Natural killer cell treated with Interleukin-12 subunit alpha and Interleukin-12 subunit beta and Interleukin-15 and Interleukin-18, amount 100 ng/mL, for 72 hours (primary cell): ENCODE data around the gene MRPL10. TPM values are rescaled to one million over a fixed set of nuclear protein-coding genes. Genes with fewer than 3 reads are reported as not detected.
A peak's percentile ranks its signal among the peaks of the same experiment; 100 is the strongest.

Experiments
- ATAC-seq, 2 donors: fragments of 150-1000 bp; cut with Tn5 transposase in 1 of 2; sonication (Bioruptor Pico), chemical (Tn5 transposase) in 1 of 2; 2 replicates each; pipeline ENCODE4 v1.10.0; 2021
- DNase-seq: peaks from one replicate; pipeline ENCODE4 v3.0.0; 2022; ENCODE audit warnings: low spot score
- H3K27ac Mint-ChIP-seq, 2 donors: 1 replicate in 1 of 2; 2 replicates in 1 of 2; pipeline ENCODE4 v1.8.0; 2022; ENCODE audit warnings: mixed read lengths in 2 of 2, mild to moderate bottlenecking in 1 of 2, moderate library complexity in 1 of 2
- H3K27me3 Mint-ChIP-seq, 2 donors: 1 replicate in 1 of 2; 2 replicates in 1 of 2; pipeline ENCODE4 v1.8.0; 2022; ENCODE audit warnings: mixed read lengths in 2 of 2
- H3K36me3 Mint-ChIP-seq: one replicate; pipeline ENCODE4 v1.8.0; 2022; ENCODE audit warnings: mixed read lengths
- H3K4me1 Mint-ChIP-seq, 2 donors: 1 replicate in 1 of 2; 2 replicates in 1 of 2; pipeline ENCODE4 v1.8.0; 2022; ENCODE audit warnings: low read depth in 2 of 2, mixed read lengths in 2 of 2, mild to moderate bottlenecking in 1 of 2
- H3K4me3 Mint-ChIP-seq: one replicate; pipeline ENCODE4 v1.8.0; 2022; ENCODE audit warnings: mixed read lengths
- H3K9me3 Mint-ChIP-seq: 2 replicates; pipeline ENCODE4 v1.8.0; 2022; ENCODE audit warnings: mixed read lengths
- total RNA-seq, 2 donors: library from RNA; stranded (reverse); gene quantifications; one replicate each; pipeline ENCODE4 v1.2.3, GENCODE V29; 2022

MRPL10 gene
- 10 to 100 TPM; 44.6 to 44.7 TPM for total RNA-seq

GRCh38 chr17:47831003-47831933 lies at the start of gene MRPL10, which contains the start of gene LRRC46:
TSS of gene MRPL10 (minus strand) at chr17:47831541. CDS start at chr17:47831511, 30 bp downstream.
TSS of gene LRRC46 (plus strand) at chr17:47831670. CDS start at chr17:47831990, 320 bp downstream.
- Mint-ChIP-seq H3K9me3 (no peaks in the 10 kb centered on the region), H3K27ac (peak within 1 kb of the TSS; percentile 88 to 91), H3K4me3 (peak within 1 kb of the TSS; percentile 97), H3K27me3 (no peaks in the 10 kb centered on the region), H3K36me3 (no peaks in the 10 kb centered on the region), H3K4me1 (peaks cover 45 to 47% of the 10 kb centered on the region in 2 donors)
- DNase-seq, result peak; percentile 94
- peak; percentile 85 to 89 for ATAC-seq

DNA sequence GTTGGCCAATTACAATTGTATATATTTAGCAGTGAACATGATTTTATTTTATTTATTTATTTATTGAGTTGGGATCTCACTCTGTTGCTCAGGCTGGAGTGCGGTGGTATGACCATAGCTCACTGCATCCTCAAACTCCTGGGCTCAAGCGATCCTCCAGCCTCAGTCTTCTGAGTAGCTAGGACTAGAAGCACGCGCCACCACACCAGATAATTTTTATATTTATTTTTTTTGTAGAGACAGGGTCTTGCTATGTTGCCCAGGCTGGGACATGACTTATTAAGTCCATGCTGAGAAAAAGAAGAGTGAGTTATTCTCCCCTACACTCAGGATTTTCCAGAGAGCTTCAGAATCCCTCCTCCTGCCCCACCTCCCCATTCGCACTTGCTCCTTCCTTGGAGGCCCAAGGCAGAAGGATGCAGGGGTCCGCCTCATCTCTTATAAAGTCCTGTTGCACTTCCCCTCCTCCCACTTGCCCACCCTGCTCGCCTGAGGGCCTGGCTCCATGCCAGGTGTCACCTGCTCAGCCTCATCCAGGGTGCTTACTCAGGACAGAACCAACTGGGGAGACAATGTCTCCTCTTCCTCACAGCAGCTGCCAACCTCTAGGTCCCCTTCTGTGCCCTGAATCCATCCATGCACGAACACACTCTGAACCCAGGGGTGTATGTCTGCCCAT lies 48.6 kb upstream of the MRPL10 start:
- peaks cover 15 to 20% of the 10 kb centered on the region in 2 donors for H3K27me3 Mint-ChIP-seq
- peaks cover 5 to 15% of the 10 kb centered on the region in 2 donors for H3K4me1 Mint-ChIP-seq
- no peak overlapping the region for H3K4me3 Mint-ChIP-seq
- ATAC-seq, result no peak
- no peak for DNase-seq
- no peaks in the 10 kb centered on the region for H3K9me3 Mint-ChIP-seq
- H3K36me3 Mint-ChIP-seq, result no peaks in the 10 kb centered on the region
- H3K27ac Mint-ChIP-seq, result no peak overlapping the region

GRCh38 chr17:47879028-47879585 lies 47.8 kb upstream of the MRPL10 start:
- no peak for ATAC-seq
- H3K27me3 Mint-ChIP-seq, result peaks cover 17 to 27% of the 10 kb centered on the region in 2 donors

DNA sequence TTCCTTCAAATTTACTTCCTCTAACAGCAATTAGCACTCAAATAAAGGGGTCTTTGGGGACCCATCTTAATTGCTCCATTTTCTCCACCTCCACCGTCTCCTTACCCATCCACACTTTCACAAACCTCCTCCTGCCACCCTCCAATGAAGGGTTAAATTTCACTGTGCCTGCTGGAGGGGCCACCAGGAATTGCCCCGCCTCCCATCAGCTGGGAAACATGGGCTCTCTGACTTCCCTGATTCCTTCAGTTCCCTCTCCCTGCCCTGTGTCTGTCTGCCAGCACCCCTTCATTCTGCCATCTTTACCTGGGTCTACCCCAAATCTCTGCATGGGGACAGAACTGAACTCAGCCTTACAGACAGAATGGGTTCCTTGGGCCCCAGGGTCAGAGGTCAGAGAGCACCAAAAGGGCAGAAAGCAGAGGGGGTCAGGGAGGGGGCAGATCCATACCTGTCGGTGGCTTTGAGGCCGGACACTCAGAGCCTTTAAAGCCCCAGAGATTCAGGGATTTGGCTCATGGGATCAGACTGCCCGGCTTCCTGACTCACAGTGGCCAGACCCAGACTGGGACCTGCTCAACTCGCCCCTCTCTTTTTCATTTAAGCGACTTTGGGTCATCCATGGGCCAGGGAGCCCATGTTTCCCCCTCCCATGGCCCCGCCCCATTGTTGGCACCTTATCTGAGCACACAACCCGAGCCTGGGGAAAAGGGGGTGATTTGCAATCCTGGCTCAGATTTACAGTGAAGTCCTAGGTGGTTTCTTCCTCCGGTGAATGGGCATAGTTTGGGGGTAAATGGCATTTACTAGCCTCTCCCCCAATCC lies 47.1 kb upstream of the MRPL10 start:
- Mint-ChIP-seq H3K27me3 (peaks cover 23 to 34% of the 10 kb centered on the region in 2 donors), H3K27ac (peak overlapping the region in 1 of 2 donors; percentile 22), H3K9me3 (no peaks in the 10 kb centered on the region), H3K4me3 (no peak overlapping the region), H3K36me3 (no peaks in the 10 kb centered on the region), H3K4me1 (peaks cover 5 to 24% of the 10 kb centered on the region in 2 donors)
- ATAC-seq (no peak), DNase-seq (no peak)

More at GRCh38 chr17:47879028-47879585, 47.8 kb upstream of the MRPL10 start:
- peaks cover 5 to 19% of the 10 kb centered on the region in 2 donors for H3K4me1 Mint-ChIP-seq
- no peaks in the 10 kb centered on the region for H3K9me3 Mint-ChIP-seq
- H3K36me3 Mint-ChIP-seq, result no peaks in the 10 kb centered on the region
- no peak overlapping the region for H3K4me3 Mint-ChIP-seq
- no peak for DNase-seq
- no peak overlapping the region for H3K27ac Mint-ChIP-seq

DNA sequence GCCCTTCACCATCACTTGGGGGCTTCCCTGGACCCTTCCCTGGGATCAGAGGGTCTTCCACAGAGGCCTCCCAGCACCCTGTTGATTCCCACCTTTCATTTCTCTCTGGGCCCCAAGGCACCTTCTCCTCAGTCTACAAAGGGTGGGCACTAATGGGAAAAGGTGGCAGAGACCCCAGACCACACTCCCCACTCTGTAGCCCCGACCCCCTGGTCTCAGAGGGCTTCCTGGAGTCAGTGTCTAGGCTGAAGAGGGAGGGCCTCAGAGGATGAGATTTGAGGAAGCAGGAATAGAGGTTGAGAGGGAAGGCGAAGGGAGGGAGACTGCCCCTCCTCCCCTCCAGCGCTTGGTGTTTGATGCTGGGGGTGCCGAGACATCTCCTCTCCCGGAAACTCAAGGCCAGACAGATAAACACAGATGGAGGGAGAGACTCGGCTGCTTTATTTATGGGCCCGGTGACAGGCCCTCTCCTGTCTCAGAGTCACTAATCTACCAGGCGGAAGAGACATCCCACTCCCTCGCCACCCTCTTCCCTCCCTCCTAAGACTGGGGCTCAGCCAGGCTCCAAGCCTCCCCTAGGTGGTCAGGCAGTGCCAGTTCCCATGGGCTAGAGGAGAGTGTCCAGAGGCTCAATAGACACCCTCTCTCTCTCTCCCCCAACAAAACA lies 46.2 kb upstream of the MRPL10 start:
- H3K27me3 Mint-ChIP-seq, result peaks cover 24 to 34% of the 10 kb centered on the region in 2 donors
- H3K4me1 Mint-ChIP-seq, result peaks cover 5 to 21% of the 10 kb centered on the region in 2 donors
- H3K9me3 Mint-ChIP-seq, result no peaks in the 10 kb centered on the region
- peak overlapping the region in 1 of 2 donors; percentile 22 for H3K27ac Mint-ChIP-seq
- DNase-seq (no peak), ATAC-seq (no peak)
- H3K4me3 Mint-ChIP-seq, result no peak overlapping the region
- no peaks in the 10 kb centered on the region for H3K36me3 Mint-ChIP-seq

DNA sequence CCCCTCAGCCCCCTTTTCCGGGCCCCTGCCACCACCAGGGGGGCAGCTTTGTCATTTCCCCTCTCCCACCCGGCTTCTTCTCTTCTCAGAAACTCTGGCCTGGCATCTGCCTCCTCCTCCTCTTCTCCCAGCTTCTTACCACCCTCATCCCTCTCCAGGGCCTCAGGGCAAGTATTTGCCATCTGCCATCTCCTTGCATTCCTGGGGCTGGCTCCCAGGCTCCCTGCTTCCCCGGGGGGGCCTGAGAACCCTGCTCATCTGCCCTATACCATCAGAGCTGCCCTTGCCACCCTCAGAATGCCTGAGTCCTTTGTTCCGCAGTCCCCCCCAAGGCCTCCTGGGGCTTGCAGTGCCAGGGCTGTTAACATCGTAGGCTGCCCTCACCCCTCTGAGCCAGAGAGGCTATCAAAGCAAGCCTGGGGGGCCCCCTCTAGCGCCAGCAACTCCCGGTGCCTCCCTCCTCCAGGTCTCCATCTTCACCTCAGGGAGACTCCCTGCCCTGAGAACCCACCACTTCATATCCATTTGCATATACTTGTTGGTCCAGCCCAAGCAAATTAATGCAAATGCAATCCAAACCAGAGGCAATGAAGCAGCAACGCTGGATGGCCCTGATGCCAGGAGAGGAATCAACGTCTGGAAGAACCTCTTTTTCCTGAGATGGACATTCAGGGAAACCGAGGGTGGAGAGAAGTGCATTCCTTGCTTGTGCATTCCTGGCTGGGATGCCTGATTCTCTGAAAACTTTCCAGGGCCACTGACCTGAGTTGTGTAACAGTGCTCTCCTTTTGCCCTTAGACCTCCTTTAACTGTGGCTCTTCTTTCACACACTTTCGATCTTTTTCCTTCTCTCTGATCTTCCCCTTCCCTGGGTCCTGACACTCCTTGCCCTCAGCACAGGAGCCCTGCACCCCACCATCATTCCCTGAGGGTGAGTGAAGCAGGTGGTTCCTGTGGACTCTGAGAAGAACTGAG lies 44.0 kb upstream of the MRPL10 start:
- Mint-ChIP-seq H3K27ac (peak overlapping the region in 1 of 2 donors; percentile 72), H3K36me3 (no peaks in the 10 kb centered on the region), H3K9me3 (no peaks in the 10 kb centered on the region), H3K4me1 (peaks cover 5 to 27% of the 10 kb centered on the region in 2 donors), H3K4me3 (no peak overlapping the region), H3K27me3 (peaks cover 36 to 51% of the 10 kb centered on the region in 2 donors)
- DNase-seq (no peak), ATAC-seq (no peak)

GRCh38 chr17:47873200-47874090 lies 42.1 kb upstream of the MRPL10 start:
- Mint-ChIP-seq H3K27me3 (peaks cover 32 to 43% of the 10 kb centered on the region in 2 donors), H3K4me3 (no peak overlapping the region), H3K27ac (peak overlapping the region in 1 of 2 donors; percentile 80), H3K4me1 (peaks cover 0 to 24% of the 10 kb centered on the region in 2 donors), H3K36me3 (no peaks in the 10 kb centered on the region), H3K9me3 (no peaks in the 10 kb centered on the region)
- ATAC-seq (no peak), DNase-seq (no peak)

DNA sequence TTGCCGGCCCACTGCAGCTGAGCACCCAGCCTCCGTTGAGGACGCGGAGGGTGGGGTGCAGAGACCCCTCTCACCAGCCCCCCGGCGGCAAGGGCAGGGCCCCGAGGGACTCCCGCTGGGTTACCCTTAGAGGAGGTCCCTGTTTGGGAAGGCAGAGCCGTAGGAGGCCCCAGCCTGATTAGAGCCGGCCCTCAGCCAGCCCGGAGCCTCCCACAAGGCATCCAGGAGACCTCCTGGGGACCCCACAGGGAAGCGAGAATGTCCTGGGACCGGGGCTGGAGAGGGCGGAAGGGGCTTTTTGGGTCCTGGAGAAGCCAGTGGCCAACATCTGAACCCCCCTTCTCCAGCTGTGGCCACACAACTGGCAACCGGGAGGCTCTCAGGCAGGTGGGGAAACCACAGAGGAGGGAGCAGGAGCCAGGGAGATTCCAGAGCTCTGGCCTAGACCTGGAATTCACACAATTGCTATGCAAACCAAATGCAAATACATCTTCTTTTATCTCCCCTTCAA lies 41.4 kb upstream of the MRPL10 start:
- ATAC-seq, result peak in 1 of 2 donors; percentile 40
- Mint-ChIP-seq H3K27ac (peak overlapping the region in 1 of 2 donors; percentile 80), H3K9me3 (no peaks in the 10 kb centered on the region), H3K4me1 (peaks cover 0 to 21% of the 10 kb centered on the region in 2 donors), H3K36me3 (no peaks in the 10 kb centered on the region), H3K4me3 (no peak overlapping the region), H3K27me3 (peaks cover 28 to 43% of the 10 kb centered on the region in 2 donors)
- no peak for DNase-seq

- Mint-ChIP-seq H3K4me3 (no peak overlapping the region), H3K9me3 (no peaks in the 10 kb centered on the region), H3K27me3 (peaks cover 28 to 43% of the 10 kb centered on the region in 2 donors), H3K27ac (peak overlapping the region in 1 of 2 donors; percentile 80), H3K4me1 (peaks cover 0 to 21% of the 10 kb centered on the region in 2 donors), H3K36me3 (no peaks in the 10 kb centered on the region)
- DNase-seq (peak; percentile 81), ATAC-seq (peak; percentile 62 to 86)
Measured at GRCh38 chr17:47872019-47872650, 40.8 kb upstream of the MRPL10 start.

DNA sequence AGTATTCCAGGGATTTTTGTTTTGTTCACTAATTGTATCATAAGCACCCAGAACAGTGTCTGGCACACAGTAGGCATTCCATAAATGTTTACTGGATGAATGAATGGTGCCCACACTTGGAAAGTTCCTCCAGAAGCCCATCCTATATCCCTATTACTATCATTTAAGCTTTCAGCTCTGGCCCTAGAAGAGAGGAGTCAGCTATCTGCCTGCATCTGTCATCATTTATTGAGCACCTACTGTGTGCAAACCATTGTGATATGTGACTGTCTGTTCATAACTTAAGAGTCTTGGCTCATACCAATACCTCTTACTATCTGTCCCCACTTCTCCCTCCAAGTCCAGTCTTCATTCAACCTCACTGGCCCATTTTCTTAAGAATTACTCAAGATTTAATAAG lies 39.7 kb upstream of the MRPL10 start:
- no peak overlapping the region for H3K4me3 Mint-ChIP-seq
- H3K27ac Mint-ChIP-seq, result peak overlapping the region in 1 of 2 donors; percentile 80
- no peaks in the 10 kb centered on the region for H3K9me3 Mint-ChIP-seq
- H3K27me3 Mint-ChIP-seq, result peaks cover 32 to 45% of the 10 kb centered on the region in 2 donors
- peaks cover 0 to 21% of the 10 kb centered on the region in 2 donors for H3K4me1 Mint-ChIP-seq
- DNase-seq (no peak), ATAC-seq (no peak)
- no peaks in the 10 kb centered on the region for H3K36me3 Mint-ChIP-seq
